K562 (cell line): Measurements from ENCODE around the gene ATAD2B. TPM values are rescaled to one million over a fixed set of nuclear protein-coding genes. Genes with fewer than 3 reads are reported as not detected.

Source experiments
- ATAC-seq: fragments of 200-7000 bp; cut with Tn5 transposase; 3 replicates; pipeline ENCODE4 v1.9.1; 2020; ENCODE audit warnings: moderate library complexity
- BruUV-seq: library from RNA; stranded (reverse); fragments of 400-500 nt; replicated peaks from 2 replicates; lab custom pipeline; 2021; lab: Mats Ljungman, UMichigan
- CTCF ChIA-PET: fragments of 300-600 bp; formaldehyde crosslinking; extraction: SDS; loops from one replicate; lab custom pipeline; 2021; ENCODE audit warnings: low intra/inter-chr PET ratio; lab: Yijun Ruan, JAX
- POLR2A ChIA-PET: fragments of 300-600, 350-650 bp; sonication (Branson Sonifier 250); formaldehyde crosslinking; extraction: SDS; loops from one replicate; lab custom pipeline; 2021; ENCODE audit warnings: antibody characterized with exemption, inconsistent platforms; lab: Yijun Ruan, JAX
- DNase-seq, 4 experiments: peaks; one replicate each; pipeline versions ENCODE4 v3.0.0 to v3.0.0-alpha.2; 2011 to 2018; ENCODE audit warnings: low spot score in 3 of 4, mixed read lengths in 3 of 4; ENCODE audit errors: extremely low read depth in 1 of 4
- FAIRE-seq: peaks from 2 replicates; lab custom pipeline; 2011; peaks lifted over from hg19 to GRCh38; lab: Jason Lieb, UNC
- H2AFZ ChIP-seq: 2 replicates; pipeline ENCODE4 v1.6.0; 2011; ENCODE audit warnings: low read depth, low read length, control low read depth, inconsistent platforms
- H3K27ac ChIP-seq: fragments of 200-600 bp; 3 replicates; pipeline ENCODE4 v1.8.0; 2011; ENCODE audit warnings: low read depth, mild to moderate bottlenecking, control low read depth, inconsistent platforms, low read length, moderate library complexity, mixed read lengths; ENCODE audit errors: extremely low read depth
- H3K27me3 ChIP-seq, 2 experiments: fragments of 300-600 bp in 1 of 2; 2 replicates in 1 of 2; 3 replicates in 1 of 2; pipeline versions ENCODE4 v1.6.0 to v1.8.0; 2011; ENCODE audit warnings: inconsistent platforms in 2 of 2, low read length in 2 of 2, mild to moderate bottlenecking in 1 of 2, mixed read lengths in 1 of 2, moderate library complexity in 1 of 2; ENCODE audit not compliant: control insufficient read depth in 2 of 2, insufficient read depth in 2 of 2
- H3K36me3 ChIP-seq: fragments of 300-600 bp; 3 replicates; pipeline ENCODE4 v1.8.0; 2011; ENCODE audit warnings: mild to moderate bottlenecking, low read length, inconsistent platforms; ENCODE audit not compliant: control insufficient read depth, insufficient read depth
- H3K4me1 ChIP-seq, 2 experiments: fragments of 200-600 bp in 1 of 2; replicated peaks in 1 of 2; 2 replicates in 1 of 2; 3 replicates in 1 of 2; pipeline versions ENCODE4 v1.5.1 to v1.8.0; 2011; ENCODE audit warnings: inconsistent platforms in 2 of 2, low read length in 2 of 2, mild to moderate bottlenecking in 1 of 2, mixed read lengths in 1 of 2, moderate library complexity in 1 of 2; ENCODE audit not compliant: control insufficient read depth in 2 of 2, insufficient read depth in 2 of 2
- H3K4me2 ChIP-seq: 2 replicates; pipeline ENCODE4 v1.6.1; 2011; ENCODE audit warnings: low read length, control low read depth, inconsistent platforms, mixed read lengths; ENCODE audit not compliant: insufficient read depth
- H3K4me3 ChIP-seq: fragments of 200-600 bp; sonication (generic), shearing (Covaris generic); 2 replicates; pipeline ENCODE4 v1.5.1; 2016; ENCODE audit warnings: control low read depth, inconsistent platforms
- H3K79me2 ChIP-seq: fragments of 200-600 bp; 3 replicates; pipeline ENCODE4 v1.8.0; 2011; ENCODE audit warnings: low read length, inconsistent platforms; ENCODE audit not compliant: control insufficient read depth, insufficient read depth
- H3K9ac ChIP-seq, 2 experiments: 2 replicates each; pipeline versions ENCODE4 v1.6.0 to v1.6.1; 2011; ENCODE audit warnings: low read depth in 2 of 2, low read length in 2 of 2, control low read depth in 1 of 2, inconsistent platforms in 1 of 2, mild to moderate bottlenecking in 1 of 2, mixed read lengths in 1 of 2; ENCODE audit not compliant: insufficient read depth in 1 of 2
- H3K9me1 ChIP-seq: one replicate; pipeline ENCODE4 v1.6.0; 2011; ENCODE audit warnings: inconsistent platforms, mild to moderate bottlenecking, low read length, moderate library complexity; ENCODE audit not compliant: control insufficient read depth, insufficient read depth
- H3K9me3 ChIP-seq: replicated peaks from 2 replicates; pipeline ENCODE4 v1.5.1; 2011; ENCODE audit warnings: low read depth, low read length, inconsistent platforms; ENCODE audit not compliant: control insufficient read depth, insufficient read depth
- H4K20me1 ChIP-seq: replicated peaks from 2 replicates; pipeline ENCODE4 v1.6.1; 2011; ENCODE audit warnings: low read length, inconsistent platforms, mixed read lengths; ENCODE audit not compliant: control insufficient read depth, insufficient read depth
- ARID1B ChIP-seq: fragments of 450-650 bp; IDR thresholded peaks from 2 replicates; pipeline ENCODE4 v1.6.1; 2016; ENCODE audit warnings: antibody characterized with exemption, mild to moderate bottlenecking, inconsistent platforms
- CBFA2T2 ChIP-seq: fragments of 450-650 bp; conservative IDR thresholded peaks from 2 replicates; pipeline ENCODE4 v1.6.1; 2017; ENCODE audit warnings: mild to moderate bottlenecking
- CBFA2T3 ChIP-seq: fragments of 450-650 bp; IDR thresholded peaks from 2 replicates; pipeline ENCODE4 v1.6.1; 2017
- CHD1 ChIP-seq: fragments of 200-600 bp; sonication (generic); IDR thresholded peaks from one replicate; pipeline ENCODE4 v1.6.1; 2012; ENCODE audit warnings: mild to moderate bottlenecking, moderate library complexity, low read length, inconsistent platforms
- CTCF ChIP-seq, 3 experiments: IDR thresholded peaks in 2 of 3; conservative IDR thresholded peaks in 1 of 3; 2 replicates each; pipeline ENCODE4 v1.5.1; 2011 to 2012; ENCODE audit warnings: low read length in 3 of 3, mild to moderate bottlenecking in 3 of 3, control low read depth in 2 of 3, improper control_type of control experiment in 1 of 3, inconsistent platforms in 1 of 3, low read depth in 1 of 3, mixed read lengths in 1 of 3, moderate library complexity in 1 of 3; ENCODE audit not compliant: insufficient read depth in 2 of 3
- DPF2 ChIP-seq: fragments of 450-650 bp; IDR thresholded peaks from 2 replicates; pipeline ENCODE4 v1.6.1; 2016
- ELK1 ChIP-seq: sonication (generic); formaldehyde crosslinking; IDR thresholded peaks from 2 replicates; pipeline ENCODE4 v1.8.1; 2022; ENCODE audit warnings: missing genetic modification reagents
- EP400 ChIP-seq: fragments of 450-650 bp; IDR thresholded peaks from 2 replicates; pipeline ENCODE4 v1.6.1; 2017; ENCODE audit warnings: antibody characterized with exemption, mild to moderate bottlenecking, moderate library complexity
- ETV1 ChIP-seq: fragments of 450-650 bp; conservative IDR thresholded peaks from 2 replicates; pipeline ENCODE4 v1.6.1; 2016; ENCODE audit warnings: missing genetic modification characterization, control low read depth, low read depth, missing compliant biosample characterization
- HDGF ChIP-seq: fragments of 450-650 bp; IDR thresholded peaks from 2 replicates; pipeline ENCODE4 v1.6.1; 2016
- SMARCE1 ChIP-seq: fragments of 450-650 bp; IDR thresholded peaks from 2 replicates; pipeline ENCODE4 v1.7.1; 2016; ENCODE audit warnings: mild to moderate bottlenecking
- SOX6 ChIP-seq: fragments of 450-650 bp; IDR thresholded peaks from 2 replicates; pipeline ENCODE4 v1.6.1; 2014; ENCODE audit warnings: mild to moderate bottlenecking
- TAL1 ChIP-seq: fragments of 450-650 bp; IDR thresholded peaks from 2 replicates; pipeline ENCODE4 v1.6.1; 2016; ENCODE audit warnings: mild to moderate bottlenecking
- TCF3 ChIP-seq: sonication (generic); formaldehyde crosslinking; IDR thresholded peaks from 2 replicates; pipeline ENCODE4 v1.4.0; 2020; ENCODE audit warnings: mild to moderate bottlenecking, missing genetic modification reagents
- TEAD4 ChIP-seq, 2 experiments: sonication (generic) in 1 of 2; formaldehyde crosslinking in 1 of 2; IDR thresholded peaks; 2 replicates each; pipeline versions ENCODE4 v1.6.1 to v1.8.0; 2012 to 2022; ENCODE audit warnings: borderline replicate concordance in 1 of 2, inconsistent platforms in 1 of 2, low read length in 1 of 2, mild to moderate bottlenecking in 1 of 2, missing genetic modification reagents in 1 of 2
- ZBTB17 ChIP-seq: fragments of 450-650 bp; formaldehyde crosslinking; IDR thresholded peaks from 2 replicates; pipeline ENCODE4 v1.4.0; 2020; ENCODE audit warnings: mild to moderate bottlenecking
- ZNF124 ChIP-seq: sonication (generic); formaldehyde crosslinking; IDR thresholded peaks from 2 replicates; pipeline ENCODE4 v1.8.1; 2022; ENCODE audit warnings: missing genetic modification reagents
- ZNF140 ChIP-seq: fragments of 250-450 bp; sonication (Bioruptor Pico); IDR thresholded peaks from 2 replicates; pipeline ENCODE4 v1.8.0; 2021; ENCODE audit warnings: moderate library complexity, mild to moderate bottlenecking, inconsistent platforms
- ZNF507 ChIP-seq: conservative IDR thresholded peaks from 2 replicates; pipeline ENCODE4 v1.6.1; 2017; ENCODE audit warnings: missing genetic modification characterization, missing compliant biosample characterization
- ZNF584 ChIP-seq: fragments of 200-800 bp; sonication (Bioruptor generic); IDR thresholded peaks from 2 replicates; pipeline ENCODE4 v1.6.1; 2016; ENCODE audit warnings: low read depth, mild to moderate bottlenecking, missing genetic modification characterization, missing compliant biosample characterization
- ZNF639 ChIP-seq, 2 experiments: fragments of 200-800 bp in 1 of 2; sonication (Bioruptor generic) in 1 of 2; sonication (generic) in 1 of 2; formaldehyde crosslinking in 1 of 2; IDR thresholded peaks in 1 of 2; conservative IDR thresholded peaks in 1 of 2; 2 replicates each; pipeline versions ENCODE4 v1.5.0 to v1.6.1; 2016 to 2020; ENCODE audit warnings: missing compliant biosample characterization in 1 of 2, missing genetic modification characterization in 1 of 2, missing genetic modification reagents in 1 of 2
- WGBS: fragments of 100-300 bp; shearing (Covaris generic); methylation state at CpG from one replicate; pipeline ENCODE4 v1.1.6; 2016; ENCODE audit warnings: low coverage, mixed read lengths; ENCODE audit not compliant: insufficient coverage; ENCODE audit errors: missing lambda C conversion rate; 5-methylcytosine and 5-hydroxymethylcytosine counted together
- in situ Hi-C: fragments of 300-500 bp; cut with MboI; formaldehyde crosslinking; loops from 4 replicates; pipeline ENCODE4 v1.15.0; 2018; ENCODE audit warnings: inconsistent platforms, mixed read lengths
- intact Hi-C: fragments of 100-400 bp; cut with micrococcal nuclease; formaldehyde crosslinking; loops from 2 replicates; pipeline ENCODE4 v1.14.2; 2022
- polyA plus RNA-seq, 8 experiments: library from polyadenylated mRNA; depleted of rRNA in 4 of 8; stranded (reverse) in 5 of 8; unstranded in 3 of 8; fragments of >200 nt; fragmentation: Nextera tagmentation in 2 of 8; fragmentation: Illumina TruSeq in 1 of 8; extraction: Ambion mirVana in 2 of 8; extraction: Trizol in 1 of 8; gene quantifications; 2 replicates each; pipeline versions ENCODE4 v1.2.1 to v1.2.3, GENCODE V29; 2011 to 2014; ENCODE audit warnings: inconsistent platforms in 1 of 8, missing spikeins in 1 of 8
- total RNA-seq, 7 experiments: library from RNA; depleted of rRNA in 6 of 7; stranded (reverse); fragments of >200 nt in 6 of 7; fragmentation: Illumina TruSeq in 2 of 7; extraction: Trizol in 2 of 7; gene quantifications; 2 replicates each; pipeline versions ENCODE4 v1.2.1 to v1.2.3, GENCODE V29; 2011 to 2021; ENCODE audit warnings: low replicate concordance in 1 of 7

Gene ATAD2B
- total and polyA plus RNA-seq, 9 of the 15 experiments (the other 6 are each of a cell fraction or from before 2014, with no cell fraction given), result 3.2 to 21.6 (median 11.4) TPM

- CTCF ChIA-PET, result no interaction called here
- Histone ChIP-seq H3K4me2 (peak overlapping the region; percentile 32; the same call in 1 of the 2 replicates), H3K9me1 (no peaks in the 10 kb centered on the region), H3K27me3 (no peaks in the 10 kb centered on the region), H3K79me2 (peaks cover 65% of the 10 kb centered on the region), H3K27ac (peak overlapping the region; percentile 49), H3K9ac (peak overlapping the region in 1 of 2 experiments; percentile 87; a peak in 2 of 4 replicates), H3K36me3 (no peaks in the 10 kb centered on the region; the same call in 2 of the 3 replicates), H3K9me3 (no peaks in the 10 kb centered on the region), H3K4me1 (peaks cover 5 to 19% of the 10 kb centered on the region in 2 experiments; a peak in 3 of 5 replicates), H2AFZ (no peak overlapping the region), H3K4me3 (no peak overlapping the region), H4K20me1 (no peaks in the 10 kb centered on the region)
- no TSS peak for BruUV-seq
- in situ Hi-C loops, result no loop called here
- intact Hi-C loops, result no loop called here
- POLR2A ChIA-PET, result interaction anchor here (0.6 to 1.5 kb wide), 3 partner anchors 19 to 210 kb away, joined by 3 to 4 read pairs (median 3); no protein-coding TSS in a partner anchor
- WGBS, result 5% methylated on average over 2 of the region's 2 CpGs
- FAIRE-seq (peak; percentile 64), ATAC-seq (peak; percentile 82), DNase-seq (peak in 1 of 4 experiments; percentile 65)
- TF ChIP-seq ETV1 (tag) (no peak), HDGF (0 out of 2 replicates have a peak, but pooled peaks have one; percentile 21), SOX6 (no peak), TEAD4 (IDR thresholded peaks at IDR 0.05; ENCODE audit: low read length) (peak; percentile 21; the same call in 1 of the 2 replicates), TEAD4 (CRISPR knock-in tag; IDR thresholded peaks at IDR 0.05; ENCODE audit: borderline replicate concordance) (no peak), CBFA2T2 (0 out of 2 replicates have a peak, but pooled peaks have one; percentile 13), ZNF140 (CRISPR knock-in tag) (no peak), SMARCE1 (peak; percentile 20; the same call in 1 of the 2 replicates), ZNF124 (no peak), CTCF (IDR thresholded peaks at IDR 0.05 in 2 of 3, conservative IDR thresholded peaks at IDR 0.05 in 1 of 3; ENCODE audit: insufficient read depth in 2 of 3, low read depth in 1 of 3, low read length in 3 of 3) (no peak), TAL1 (peak; percentile 58; the same call in 1 of the 2 replicates), ARID1B (peak; percentile 63), ZNF507 (tag) (no peak), ZNF584 (CRISPR knock-in tag) (no peak), TCF3 (peak; percentile 62), EP400 (no peak), ELK1 (CRISPR knock-in tag) (no peak), DPF2 (0 out of 2 replicates have a peak, but pooled peaks have one; percentile 41), CHD1 (no peak), ZBTB17 (CRISPR knock-in tag) (no peak), CBFA2T3 (peak; percentile 62), ZNF639 (CRISPR knock-in tag; conservative IDR thresholded peaks at IDR 0.05 in 1 of 2, IDR thresholded peaks at IDR 0.05 in 1 of 2) (no peak)
Measured at GRCh38 chr2:23905155-23905554, 21.8 kb downstream of the ATAD2B start.
